Gastroesophageal sphincter (tissue), 4 donors: ENCODE data around the gene SLC6A5. TPM values are rescaled to one million over a fixed set of nuclear protein-coding genes. Genes with fewer than 3 reads are reported as not detected.

Experiments used
- ATAC-seq: fragments of 150-250 bp; one replicate; pipeline ENCODE4 v1.9.1; 2016; ENCODE audit warnings: mild to moderate bottlenecking, moderate library complexity
- H3K27ac ChIP-seq, 4 donors: fragments of 200-600 bp; sonication (generic) in 3 of 4; 1 replicate in 3 of 4; 2 replicates in 1 of 4; pipeline ENCODE4 v1.5.1; 2016 to 2019
- H3K27me3 ChIP-seq: fragments of 200-600 bp; sonication (generic); one replicate; pipeline ENCODE4 v1.5.1; 2019
- H3K36me3 ChIP-seq, 2 donors: fragments of 200-600 bp; sonication (generic); one replicate each; pipeline ENCODE4 v1.5.1; 2019; ENCODE audit warnings: control low read depth in 1 of 2
- H3K4me1 ChIP-seq, 3 donors: fragments of 200-600 bp; sonication (generic); 1 replicate in 2 of 3; 2 replicates in 1 of 3; pipeline ENCODE4 v1.5.1; 2016 to 2019; ENCODE audit warnings: control low read depth in 2 of 3
- H3K4me3 ChIP-seq, 2 donors: fragments of 200-600 bp; sonication (generic); one replicate each; pipeline ENCODE4 v1.5.1; 2019; ENCODE audit warnings: mild to moderate bottlenecking in 1 of 2, moderate library complexity in 1 of 2
- H3K9me3 ChIP-seq, 3 donors: fragments of 200-600 bp; sonication (generic); one replicate each; pipeline ENCODE4 v1.5.1; 2017 to 2019; ENCODE audit warnings: control low read depth in 2 of 3
- EP300 ChIP-seq: sonication (generic); formaldehyde crosslinking; IDR thresholded peaks from one replicate; pipeline ENCODE4 v1.6.1; 2017; ENCODE audit warnings: antibody characterized with exemption, mild to moderate bottlenecking
- POLR2A ChIP-seq, 2 donors: fragments of 450-650 bp; IDR thresholded peaks; one replicate each; pipeline ENCODE4 v1.6.1; 2017; ENCODE audit warnings: antibody characterized with exemption in 2 of 2, mild to moderate bottlenecking in 2 of 2, moderate library complexity in 1 of 2
- POLR2AphosphoS5 ChIP-seq: sonication (generic); formaldehyde crosslinking; IDR thresholded peaks from one replicate; pipeline ENCODE4 v1.6.1; 2017; ENCODE audit warnings: antibody characterized with exemption
- WGBS, 2 donors: methylation state at CpG; one replicate each; pipeline ENCODE4 v1.1.5; 2018; ENCODE audit warnings: low coverage in 1 of 2; 5-methylcytosine and 5-hydroxymethylcytosine counted together
- total RNA-seq, 4 donors: library from RNA; depleted of rRNA; stranded (reverse); fragments of >200 nt; gene quantifications; one replicate each; pipeline ENCODE4 v1.1.0, GENCODE V29; 2016
- TF ChIP-seq, protein P1 (sequence below), 4 experiments: fragments of 200-600 bp in 2 of 4; fragments of 450-650 bp in 2 of 4; sonication (generic) in 1 of 4; IDR thresholded peaks; one replicate each; pipeline ENCODE4 v1.5.1; 2017 to 2019; ENCODE audit warnings: antibody characterized with exemption in 4 of 4, mild to moderate bottlenecking in 2 of 4, moderate library complexity in 2 of 4

SLC6A5 gene
- total RNA-seq, 4 donors from 2014 or later: not detected

DNA sequence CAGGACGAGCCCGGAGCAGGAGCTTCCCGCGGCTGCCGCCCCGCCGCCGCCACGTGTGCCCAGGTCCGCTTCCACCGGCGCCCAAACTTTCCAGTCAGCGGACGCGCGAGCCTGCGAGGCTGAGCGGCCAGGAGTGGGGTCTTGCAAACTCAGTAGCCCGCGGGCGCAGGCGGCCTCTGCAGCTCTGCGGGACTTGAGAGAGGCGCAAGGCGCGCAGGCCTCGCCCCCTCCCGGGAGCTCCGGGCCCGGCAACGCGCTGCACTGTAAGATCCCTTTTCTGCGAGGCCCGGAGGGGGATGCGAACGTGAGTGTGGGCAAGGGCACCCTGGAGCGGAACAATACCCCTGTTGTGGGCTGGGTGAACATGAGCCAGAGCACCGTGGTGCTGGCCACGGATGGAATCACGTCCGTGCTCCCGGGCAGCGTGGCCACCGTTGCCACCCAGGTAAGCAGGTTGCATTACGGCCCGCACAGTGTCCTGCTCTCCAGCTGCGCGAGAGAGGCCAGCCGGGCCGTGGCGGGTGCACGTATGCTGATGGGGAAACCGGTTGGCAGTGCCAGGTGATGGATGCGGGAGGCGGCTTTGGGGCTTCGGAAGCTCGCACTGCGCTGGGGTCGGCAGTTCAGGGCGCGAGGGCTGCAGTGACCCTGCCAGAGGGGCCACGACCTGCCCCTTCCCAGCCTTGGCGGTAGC, 2.0 kb downstream of the SLC6A5 start:
- H3K27ac ChIP-seq: no peak overlapping the region
- ATAC-seq: no peak
- TF ChIP-seq POLR2A (IDR thresholded peaks at IDR 0.05) (no peak), EP300 (no peak)
- no peak overlapping the region for H3K4me3 ChIP-seq
- peaks cover 0 to 23% (median 0%) of the 10 kb centered on the region in 3 donors for H3K4me1 ChIP-seq
- peaks cover 100% of the 10 kb centered on the region for H3K27me3 ChIP-seq
- H3K36me3 ChIP-seq: no peaks in the 10 kb centered on the region
- 0% methylated on average over 1 to 2 of the region's 63 CpGs for WGBS, 2 donors
- H3K9me3 ChIP-seq: no peaks in the 10 kb centered on the region

DNA sequence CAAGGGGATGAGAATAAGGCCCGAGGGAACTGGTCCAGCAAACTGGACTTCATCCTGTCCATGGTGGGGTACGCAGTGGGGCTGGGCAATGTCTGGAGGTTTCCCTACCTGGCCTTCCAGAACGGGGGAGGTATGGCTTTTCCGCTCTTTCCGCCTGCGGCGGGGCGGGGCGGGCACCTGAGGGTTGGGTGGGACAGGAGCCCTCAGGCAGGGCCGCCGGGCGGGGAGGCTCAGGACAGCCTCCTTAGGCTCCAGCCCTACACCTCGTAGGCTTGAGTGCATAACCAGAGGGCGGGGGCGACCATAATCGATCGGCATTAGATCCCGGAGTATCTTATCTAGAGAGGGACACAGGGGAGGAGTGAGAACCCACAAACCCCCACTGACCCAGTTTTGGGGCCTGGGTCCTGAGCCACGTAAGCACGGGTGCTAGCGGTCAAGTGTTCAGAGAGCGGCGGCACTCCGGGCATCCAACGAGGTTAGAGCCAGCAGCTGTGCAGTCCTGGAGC, 4.9 kb downstream of the SLC6A5 start:
- Histone ChIP-seq H3K4me3 (no peak overlapping the region), H3K4me1 (peaks cover 0 to 11% (median 0%) of the 10 kb centered on the region in 3 donors), H3K36me3 (no peaks in the 10 kb centered on the region), H3K27me3 (peaks cover 100% of the 10 kb centered on the region), H3K9me3 (no peaks in the 10 kb centered on the region), H3K27ac (no peak overlapping the region)
- TF ChIP-seq POLR2AphosphoS5 (no peak), POLR2A (IDR thresholded peaks at IDR 0.05) (no peak), EP300 (no peak)
- TF ChIP-seq, protein P1, sequence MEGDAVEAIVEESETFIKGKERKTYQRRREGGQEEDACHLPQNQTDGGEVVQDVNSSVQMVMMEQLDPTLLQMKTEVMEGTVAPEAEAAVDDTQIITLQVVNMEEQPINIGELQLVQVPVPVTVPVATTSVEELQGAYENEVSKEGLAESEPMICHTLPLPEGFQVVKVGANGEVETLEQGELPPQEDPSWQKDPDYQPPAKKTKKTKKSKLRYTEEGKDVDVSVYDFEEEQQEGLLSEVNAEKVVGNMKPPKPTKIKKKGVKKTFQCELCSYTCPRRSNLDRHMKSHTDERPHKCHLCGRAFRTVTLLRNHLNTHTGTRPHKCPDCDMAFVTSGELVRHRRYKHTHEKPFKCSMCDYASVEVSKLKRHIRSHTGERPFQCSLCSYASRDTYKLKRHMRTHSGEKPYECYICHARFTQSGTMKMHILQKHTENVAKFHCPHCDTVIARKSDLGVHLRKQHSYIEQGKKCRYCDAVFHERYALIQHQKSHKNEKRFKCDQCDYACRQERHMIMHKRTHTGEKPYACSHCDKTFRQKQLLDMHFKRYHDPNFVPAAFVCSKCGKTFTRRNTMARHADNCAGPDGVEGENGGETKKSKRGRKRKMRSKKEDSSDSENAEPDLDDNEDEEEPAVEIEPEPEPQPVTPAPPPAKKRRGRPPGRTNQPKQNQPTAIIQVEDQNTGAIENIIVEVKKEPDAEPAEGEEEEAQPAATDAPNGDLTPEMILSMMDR (IDR thresholded peaks at IDR 0.05): no peak
- no peak for ATAC-seq
- WGBS, 2 donors: no CpG with 5 or more reads among the region's 25 CpGs

DNA sequence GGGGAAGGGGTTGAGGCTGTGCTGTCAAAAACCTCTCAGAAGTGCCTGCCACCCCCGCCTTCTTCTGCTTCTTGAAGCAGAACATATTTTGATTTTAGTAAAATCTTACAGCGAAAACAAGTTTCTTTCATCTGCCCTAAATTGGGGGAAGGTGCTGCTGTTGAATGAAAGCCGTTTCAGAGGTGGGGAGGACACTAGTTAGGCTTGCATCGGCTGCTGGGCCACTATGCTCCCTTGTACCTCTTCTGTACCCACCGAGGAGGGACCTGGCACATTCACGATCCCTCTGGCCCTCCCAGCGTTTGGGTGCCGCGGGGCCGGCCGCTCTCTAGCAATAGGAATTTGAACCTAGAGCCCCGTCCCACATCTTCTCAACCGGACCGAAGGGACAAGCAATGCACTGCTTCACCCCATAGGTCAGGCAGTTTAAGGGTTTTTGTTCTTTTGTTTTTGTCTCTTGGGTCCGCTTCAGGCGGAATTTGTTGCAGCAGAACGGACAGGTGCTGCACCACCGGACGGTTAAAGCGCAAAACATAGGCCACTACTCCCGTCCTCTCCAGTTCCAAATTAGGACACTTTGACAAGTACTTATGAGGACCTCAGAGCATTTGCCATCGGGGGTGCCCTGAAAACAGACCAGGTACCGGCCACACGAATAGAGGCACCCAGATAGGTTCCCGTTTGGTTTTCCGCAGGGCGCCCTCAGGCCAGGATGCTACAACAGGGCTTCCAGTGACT, 5.6 kb downstream of the SLC6A5 start:
- peaks cover 0 to 15% (median 2%) of the 10 kb centered on the region in 3 donors for H3K4me1 ChIP-seq
- no peaks in the 10 kb centered on the region for H3K36me3 ChIP-seq
- 0 to 5% methylated on average over 7 to 18 of the region's 27 CpGs for WGBS, 2 donors
- no peak for ATAC-seq
- TF ChIP-seq POLR2A (IDR thresholded peaks at IDR 0.05): no peak
- no peaks in the 10 kb centered on the region for H3K9me3 ChIP-seq
- H3K4me3 ChIP-seq: no peak overlapping the region
- peaks cover 96% of the 10 kb centered on the region for H3K27me3 ChIP-seq
- no peak overlapping the region for H3K27ac ChIP-seq

DNA sequence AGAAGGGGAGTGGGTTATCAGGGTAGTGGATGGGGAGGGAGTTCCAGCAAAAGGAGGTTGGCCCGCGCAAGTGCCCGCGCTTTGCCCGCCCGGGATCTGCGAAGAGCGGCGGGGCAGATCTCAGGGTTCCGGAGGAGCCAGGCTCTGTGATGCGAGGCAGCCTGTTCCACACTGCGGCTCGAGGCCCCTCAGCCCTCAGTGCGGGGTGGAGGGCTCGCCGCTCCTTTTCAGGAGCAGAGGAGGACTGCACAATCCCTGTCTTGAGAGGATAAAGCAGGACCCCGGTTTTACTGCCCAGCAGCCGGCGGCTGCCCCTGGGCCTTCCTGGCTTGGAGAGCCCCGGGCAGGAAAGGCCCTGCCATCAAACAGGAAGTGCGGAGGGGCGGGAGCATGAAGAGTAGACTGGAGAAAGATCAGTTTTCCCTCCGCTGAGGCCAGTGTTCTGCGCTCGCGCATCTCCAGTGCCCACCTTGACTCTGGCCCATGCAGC, 6.2 kb downstream of the SLC6A5 start:
- TF ChIP-seq POLR2AphosphoS5: no peak
- Histone ChIP-seq H3K27ac (no peak overlapping the region), H3K36me3 (no peaks in the 10 kb centered on the region), H3K27me3 (peaks cover 94% of the 10 kb centered on the region), H3K9me3 (no peaks in the 10 kb centered on the region), H3K4me1 (peaks cover 0 to 19% (median 5%) of the 10 kb centered on the region in 3 donors), H3K4me3 (no peak overlapping the region)
- no peak for ATAC-seq
- 10% methylated on average over 4 of the region's 26 CpGs; no CpG with 5 or more reads in 1 of the 2 donors for WGBS, 2 donors

DNA sequence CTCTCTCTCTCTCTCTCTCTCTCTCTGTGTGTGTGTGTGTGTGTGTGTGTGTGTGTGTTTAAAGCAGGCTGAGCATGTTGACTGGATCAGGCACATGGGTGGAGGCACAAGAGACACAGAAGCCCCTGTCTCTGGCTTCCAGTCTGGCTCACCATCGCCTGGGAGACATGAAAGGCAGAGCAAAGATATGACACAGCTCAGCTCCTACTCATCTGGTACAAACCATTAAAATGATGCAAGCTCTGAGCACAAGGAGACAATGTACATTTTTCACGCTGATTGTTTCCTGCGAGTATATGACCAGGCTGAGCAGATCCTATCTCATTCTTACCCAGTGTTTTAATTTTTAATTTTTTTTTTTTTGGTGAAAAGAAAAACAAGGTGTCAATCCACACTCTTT, 9.5 kb downstream of the SLC6A5 start:
- no peak for ATAC-seq
- Histone ChIP-seq H3K36me3 (no peaks in the 10 kb centered on the region), H3K9me3 (no peaks in the 10 kb centered on the region), H3K4me1 (peaks cover 0 to 19% (median 5%) of the 10 kb centered on the region in 3 donors), H3K27ac (no peak overlapping the region), H3K27me3 (peaks cover 92% of the 10 kb centered on the region), H3K4me3 (no peak overlapping the region)
- 69 to 76% methylated on average over 2 to 3 of the region's 3 CpGs for WGBS, 2 donors
- no peak for TF ChIP-seq EP300
- TF ChIP-seq POLR2AphosphoS5: no peak
- TF ChIP-seq POLR2A (IDR thresholded peaks at IDR 0.05): no peak
- TF ChIP-seq, protein P1 (IDR thresholded peaks at IDR 0.05): no peak
